Tongue (tissue), 2 donors: Measurements from ENCODE around the gene CD180. TPM values are rescaled to one million over a fixed set of nuclear protein-coding genes. Genes with fewer than 3 reads are reported as not detected.
"Not testable (repeated sequence)": the region's sequence is repeated elsewhere in the genome, so short reads cannot be mapped to it uniquely, and the experiment has no call there.

Experiments
- DNase-seq: peaks from one replicate; pipeline ENCODE4 v3.0.0-alpha.2; 2015
- total RNA-seq: library from RNA; depleted of rRNA; stranded (reverse); fragments of >200 nt; gene quantifications from one replicate; pipeline ENCODE4 v1.2.3, GENCODE V29; 2014

Gene CD180
- total RNA-seq, 1 donor from 2014 or later, result 0.21 TPM

DNA sequence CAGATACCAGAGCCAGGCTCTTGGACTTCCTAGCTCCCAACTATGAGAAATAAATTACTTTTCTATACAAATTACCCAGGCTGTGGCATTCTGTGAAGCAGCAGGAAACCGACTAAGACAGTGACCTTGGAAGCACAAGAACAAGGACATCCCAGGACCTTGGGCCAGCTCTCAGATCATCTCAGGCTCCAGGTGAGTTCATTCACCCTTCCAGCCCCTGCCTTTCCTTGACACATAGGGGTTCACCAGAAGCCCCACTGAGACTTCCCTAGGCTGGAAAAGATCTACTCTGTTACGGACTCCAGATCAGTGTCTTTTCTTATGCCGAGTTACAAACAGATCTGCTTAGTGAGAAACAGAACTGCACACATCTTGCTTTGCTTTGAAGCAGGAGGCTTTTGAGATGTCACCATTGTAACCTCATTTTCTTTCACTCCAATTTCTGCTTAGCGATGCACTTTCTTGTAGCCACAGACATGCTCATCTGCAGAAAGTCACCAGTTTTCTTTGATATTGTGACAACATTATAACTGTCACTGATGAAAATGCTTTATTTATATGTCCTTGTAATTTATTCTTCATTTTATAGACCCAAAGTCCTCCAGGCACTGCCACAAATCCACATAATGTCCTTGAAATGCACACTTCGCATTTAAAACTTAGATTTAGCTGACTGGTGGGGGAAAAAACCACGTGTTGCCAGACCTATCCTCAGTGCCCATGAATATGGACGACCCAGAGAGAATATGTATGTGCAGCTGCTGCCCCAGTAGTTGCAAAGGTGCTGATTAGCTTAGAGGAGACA lies 8.1 kb downstream of the CD180 start:
- DNase-seq, result no peak

DNA sequence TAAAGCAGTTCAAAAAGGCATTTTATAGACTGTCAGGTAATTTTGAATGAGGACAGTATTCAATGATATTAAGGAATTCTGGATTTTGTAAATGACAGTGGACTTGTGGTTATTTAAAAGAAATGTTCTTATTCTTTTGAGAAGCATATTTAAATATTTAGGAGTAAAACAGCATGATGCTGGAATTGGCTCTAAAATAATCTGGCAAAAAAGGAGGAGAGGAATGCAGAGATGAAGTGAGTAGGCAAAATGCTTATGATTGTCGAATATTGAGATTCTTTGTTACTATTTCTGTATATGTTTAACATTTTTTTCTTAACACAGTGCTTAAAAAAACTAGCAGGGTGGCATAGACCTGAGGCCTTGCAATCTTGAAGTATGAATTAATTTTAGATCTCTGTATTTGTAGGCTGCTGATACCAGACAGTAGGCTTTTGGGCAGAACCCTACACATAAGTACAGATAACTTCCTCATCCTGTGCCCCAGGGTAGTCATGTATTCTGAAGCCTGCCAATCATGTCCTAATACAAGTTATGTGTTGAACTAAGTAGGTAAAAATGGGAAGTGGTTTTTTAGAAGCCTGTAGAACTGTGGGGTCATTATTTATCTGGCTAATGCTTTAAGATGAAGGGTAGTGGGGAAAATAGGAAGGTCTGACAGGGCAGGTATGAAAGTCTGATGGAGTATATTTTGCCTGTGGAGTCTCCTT lies 9.4 kb downstream of the CD180 start:
- DNase-seq, result no peak

DNA sequence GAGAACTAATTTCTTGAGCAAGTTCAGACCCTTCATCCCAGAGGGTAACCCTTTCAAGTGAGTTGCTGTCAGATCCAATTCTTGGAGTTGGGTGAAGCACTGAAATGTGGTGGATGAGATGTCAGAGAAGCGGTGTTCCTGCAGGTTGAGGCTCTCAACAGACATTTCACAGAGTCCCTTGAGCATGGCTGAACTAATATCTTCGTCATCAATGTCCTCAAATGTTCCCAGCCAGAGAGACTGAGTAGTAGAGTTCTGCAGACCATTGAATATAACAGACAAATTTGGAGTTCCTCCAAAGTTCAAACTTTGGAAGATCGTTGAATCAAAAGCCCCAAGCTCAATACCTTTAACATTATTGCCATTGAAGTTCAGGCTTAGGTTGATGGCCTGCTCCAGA lies 12.7 kb downstream of the CD180 start:
- DNase-seq, result no peak

DNA sequence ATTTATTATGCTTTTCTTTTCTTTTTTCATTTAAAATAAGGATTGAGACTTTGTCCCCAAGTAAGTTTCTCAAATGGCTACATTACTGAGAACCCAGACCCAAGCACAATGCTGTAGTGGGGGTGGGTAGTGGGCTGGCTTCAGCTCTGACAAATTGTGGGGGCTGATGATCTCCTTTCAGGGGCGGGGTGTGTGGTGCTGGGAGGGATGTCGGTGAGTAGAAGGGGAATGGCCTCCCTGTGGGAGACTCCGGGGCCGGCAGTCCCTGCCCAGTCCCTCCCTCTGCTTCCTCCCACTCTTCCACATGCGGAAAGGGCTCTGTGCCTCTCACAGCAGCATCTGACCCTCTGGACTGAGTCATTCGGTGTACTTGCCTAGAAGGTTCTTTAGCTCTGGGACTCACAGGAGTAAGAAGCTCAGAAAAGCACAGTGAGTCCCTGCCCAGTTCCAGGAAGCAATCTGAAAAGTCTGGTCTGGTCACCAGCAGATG lies 14.3 kb downstream of the CD180 start:
- DNase-seq, result peak; percentile 33

DNA sequence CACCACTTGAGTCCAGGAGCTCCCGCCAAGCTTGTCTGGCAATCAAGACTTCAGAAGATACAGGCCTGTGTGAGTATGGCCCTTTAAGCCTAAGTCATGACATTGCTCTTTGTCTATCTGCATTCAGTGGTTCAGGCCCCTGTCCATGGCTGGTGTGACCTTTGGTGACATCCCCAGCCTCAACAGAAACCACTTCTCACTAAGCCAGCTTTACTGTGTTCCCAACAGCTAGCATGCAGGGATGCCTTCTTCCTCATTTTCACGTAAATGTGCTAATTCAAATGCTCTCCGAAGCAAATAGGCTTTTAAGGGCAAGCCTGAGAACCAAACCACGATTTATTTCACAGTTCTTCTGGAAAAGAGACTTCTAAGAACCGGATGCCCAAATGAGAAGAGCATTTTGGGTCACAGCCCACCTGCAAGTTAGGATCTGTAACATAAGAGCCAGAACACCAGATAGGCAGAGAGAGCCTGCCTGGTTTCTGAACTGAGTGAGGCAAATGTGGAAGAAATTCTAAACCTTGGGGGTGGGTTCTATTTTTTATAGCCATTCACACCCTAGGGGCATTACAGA lies 14.9 kb downstream of the CD180 start:
- DNase-seq, result peak; percentile 18

DNA sequence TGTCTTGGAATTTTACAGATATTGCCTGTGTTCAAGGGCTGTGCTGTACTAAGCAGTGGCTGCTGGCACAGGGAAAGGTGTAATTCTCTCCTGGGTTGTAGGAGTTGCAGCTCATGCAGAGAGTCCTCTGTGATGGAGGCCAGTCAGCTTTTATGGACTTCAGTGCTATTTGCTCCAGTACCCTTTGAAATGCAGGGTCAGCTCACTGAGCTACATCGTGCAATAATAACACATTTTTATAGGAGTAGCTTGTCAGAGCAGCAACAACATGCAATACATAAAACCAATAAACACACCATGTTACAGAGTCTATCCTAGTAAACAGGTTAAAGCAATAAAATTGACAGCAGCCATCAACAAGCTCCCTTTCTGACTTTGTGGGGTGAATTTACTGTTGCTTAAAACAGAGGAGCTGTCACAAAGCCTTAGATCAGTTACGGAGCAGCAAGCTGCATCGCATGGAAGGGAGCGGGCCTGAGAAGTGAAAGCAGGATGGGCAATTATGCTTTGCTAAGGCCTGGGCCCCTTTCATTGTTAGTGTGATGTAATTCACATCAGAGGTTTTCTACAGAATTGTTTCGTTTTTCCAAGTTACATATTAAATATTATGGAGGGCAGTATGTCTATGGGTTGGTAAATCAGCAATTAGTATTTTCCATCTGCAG lies 16.8 kb downstream of the CD180 start:
- DNase-seq, result no peak

DNA sequence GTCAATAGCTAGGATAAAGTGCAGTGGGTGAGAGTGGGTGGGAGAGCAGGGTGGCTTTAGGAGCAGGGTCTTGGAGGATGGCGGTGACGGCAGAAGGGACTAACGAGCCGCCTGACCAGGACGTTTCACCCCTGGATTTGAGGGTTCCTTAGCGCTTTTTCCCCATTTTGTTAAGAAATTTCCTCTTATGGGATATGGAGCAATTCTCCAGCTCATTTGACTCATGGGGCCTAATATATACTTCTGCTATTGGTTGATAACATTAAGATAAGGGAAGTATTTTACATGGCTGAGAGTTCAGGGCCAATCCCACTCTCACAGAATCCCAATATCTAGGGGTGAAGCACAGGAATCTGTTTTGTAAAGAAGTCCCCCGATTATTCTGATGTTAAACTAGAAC lies 17.6 kb downstream of the CD180 start:
- no peak for DNase-seq

DNA sequence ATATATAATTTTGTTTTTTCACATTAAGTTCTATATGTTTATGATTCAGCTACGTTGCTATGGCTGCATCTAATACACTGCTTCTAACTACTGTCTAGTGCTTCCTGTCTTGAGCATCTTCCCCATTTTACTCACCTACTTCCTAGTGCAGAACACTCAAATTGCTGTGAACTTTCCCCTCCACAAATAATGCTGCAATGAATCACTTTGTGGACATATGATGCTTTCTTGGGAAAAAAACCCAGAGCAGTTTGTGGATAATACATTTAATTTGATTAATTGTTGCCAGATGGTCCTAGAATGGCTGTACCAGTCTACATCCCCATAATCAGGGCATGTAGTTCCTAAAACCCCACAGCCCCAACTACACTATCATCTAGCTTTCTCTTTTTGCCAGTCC lies 18.5 kb downstream of the CD180 start:
- DNase-seq, result no peak

DNA sequence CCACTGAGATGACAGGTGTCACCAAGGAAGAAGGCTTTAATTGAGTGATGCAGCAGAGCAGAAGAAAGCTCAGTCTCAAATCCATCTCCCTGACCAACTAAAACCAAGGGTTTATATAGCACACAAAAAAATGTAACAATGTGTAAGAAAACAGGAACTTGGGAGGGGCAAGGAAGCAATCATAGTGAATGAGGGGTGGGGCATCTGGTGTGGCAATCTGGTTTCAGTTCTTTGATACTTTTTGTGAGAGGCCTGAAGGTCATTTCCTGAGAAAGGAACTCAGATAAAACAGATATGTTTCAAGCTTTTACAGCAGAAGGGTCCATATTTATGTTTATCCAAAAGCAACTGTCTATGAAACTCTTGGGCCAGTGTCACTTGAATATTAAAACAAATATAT lies 19.7 kb downstream of the CD180 start:
- DNase-seq, result no peak

DNA sequence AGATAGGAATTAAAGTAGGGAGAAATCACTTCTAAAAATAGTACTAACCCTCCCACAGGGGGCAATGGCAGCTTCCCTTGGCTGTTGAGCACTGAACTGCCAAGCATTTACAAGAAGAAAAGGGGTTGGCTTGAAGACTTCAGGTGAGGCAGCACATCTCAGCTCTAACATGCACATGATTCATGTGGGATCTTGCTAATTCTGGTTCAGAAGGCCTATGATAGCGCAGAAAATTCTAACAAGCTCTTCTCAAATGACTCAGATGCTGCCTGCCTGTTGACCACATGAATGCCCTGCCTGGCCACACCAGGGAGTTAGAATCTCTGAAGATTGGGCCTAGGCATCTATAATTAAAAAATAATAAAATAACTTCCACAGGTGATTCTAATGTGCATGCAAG lies 22.6 kb downstream of the CD180 start:
- no peak for DNase-seq

DNA sequence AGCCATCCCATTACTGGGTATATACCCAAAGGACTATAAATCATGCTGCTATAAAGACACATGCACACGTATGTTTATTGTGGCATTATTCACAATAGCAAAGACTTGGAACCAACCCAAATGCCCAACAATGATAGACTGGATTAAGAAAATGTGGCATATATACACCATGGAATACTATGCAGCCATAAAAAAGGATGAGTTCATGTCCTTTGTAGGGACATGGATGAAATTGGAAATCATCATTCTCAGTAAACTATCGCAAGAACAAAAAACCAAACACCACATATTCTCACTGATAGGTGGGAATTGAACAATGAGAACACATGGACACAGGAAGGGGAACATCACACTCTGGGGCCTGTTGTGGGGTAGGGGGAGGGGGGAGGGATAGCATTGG lies 23.2 kb downstream of the CD180 start:
- DNase-seq, result not testable (repeated sequence)

DNA sequence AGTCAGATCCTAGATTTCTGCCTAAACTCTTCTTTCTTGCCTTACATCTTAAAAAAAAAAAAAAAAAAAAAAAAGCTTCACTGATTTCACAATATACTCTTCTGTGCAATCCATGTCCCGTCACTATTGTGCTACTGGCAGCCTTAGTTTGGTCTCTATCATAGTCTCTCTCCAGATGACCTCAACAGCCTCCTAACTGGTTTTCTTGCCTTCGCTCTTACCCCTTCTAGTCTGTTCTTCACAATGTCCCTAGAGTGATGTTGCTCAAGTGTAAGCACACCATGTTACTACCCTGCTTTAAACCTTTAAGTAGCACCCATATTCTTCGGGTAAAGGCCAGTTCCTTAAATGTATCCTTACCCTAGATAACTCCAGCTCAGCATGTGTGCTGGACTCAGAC lies 25.8 kb downstream of the CD180 start:
- DNase-seq, result no peak

DNA sequence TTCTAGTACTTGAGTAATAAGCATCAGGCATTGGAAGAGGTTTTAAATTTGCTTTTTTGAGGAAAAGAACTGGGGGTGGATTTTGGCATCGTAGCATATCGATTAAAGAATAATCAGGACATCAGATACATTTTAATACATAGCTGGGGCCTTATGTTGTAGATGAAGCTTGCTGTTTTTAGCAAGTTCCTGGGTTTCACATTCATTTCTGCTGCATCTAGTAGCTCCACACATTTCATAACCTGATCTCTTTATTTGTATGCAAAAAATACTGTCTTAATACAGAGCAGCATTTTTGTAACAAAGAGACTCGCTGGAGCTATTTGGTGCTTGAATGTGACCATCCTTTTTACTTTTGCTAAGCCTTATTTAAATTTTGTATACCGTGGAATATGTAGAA lies 28.5 kb downstream of the CD180 start:
- DNase-seq, result no peak

DNA sequence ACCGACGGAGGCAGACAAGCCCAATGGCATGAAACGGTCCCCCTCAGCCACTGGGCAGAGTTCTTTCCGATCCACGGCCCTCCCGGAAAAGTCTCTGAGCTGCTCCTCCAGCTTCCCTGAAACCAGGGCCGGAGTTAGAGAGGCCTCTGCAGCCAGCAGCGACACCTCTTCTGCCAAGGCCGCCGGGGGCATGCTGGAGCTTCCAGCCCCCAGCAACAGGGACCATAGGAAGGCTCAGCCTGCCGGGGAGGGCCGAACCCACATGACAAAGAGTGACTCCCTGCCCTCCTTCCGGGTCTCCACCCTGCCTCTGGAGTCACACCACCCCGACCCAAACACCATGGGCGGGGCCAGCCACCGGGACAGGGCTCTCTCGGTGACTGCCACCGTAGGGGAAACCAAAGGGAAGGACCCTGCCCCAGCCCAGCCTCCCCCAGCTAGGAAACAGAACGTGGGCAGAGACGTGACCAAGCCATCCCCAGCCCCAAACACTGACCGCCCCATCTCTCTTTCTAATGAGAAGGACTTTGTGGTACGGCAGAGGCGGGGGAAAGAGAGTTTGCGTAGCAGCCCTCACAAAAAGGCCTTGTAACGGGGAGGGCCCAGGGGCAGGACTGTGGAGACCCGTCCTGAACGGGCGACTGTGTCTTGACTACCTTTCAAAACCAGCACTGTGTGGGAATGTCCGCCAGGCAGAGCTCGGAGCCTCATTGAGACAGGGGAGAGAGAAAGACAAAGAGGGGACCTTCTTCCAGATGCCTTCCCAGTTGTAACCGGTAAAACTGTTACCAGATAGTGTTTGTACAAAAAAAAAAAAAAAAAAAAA lies 29.9 kb downstream of the CD180 start:
- no peak for DNase-seq

DNA sequence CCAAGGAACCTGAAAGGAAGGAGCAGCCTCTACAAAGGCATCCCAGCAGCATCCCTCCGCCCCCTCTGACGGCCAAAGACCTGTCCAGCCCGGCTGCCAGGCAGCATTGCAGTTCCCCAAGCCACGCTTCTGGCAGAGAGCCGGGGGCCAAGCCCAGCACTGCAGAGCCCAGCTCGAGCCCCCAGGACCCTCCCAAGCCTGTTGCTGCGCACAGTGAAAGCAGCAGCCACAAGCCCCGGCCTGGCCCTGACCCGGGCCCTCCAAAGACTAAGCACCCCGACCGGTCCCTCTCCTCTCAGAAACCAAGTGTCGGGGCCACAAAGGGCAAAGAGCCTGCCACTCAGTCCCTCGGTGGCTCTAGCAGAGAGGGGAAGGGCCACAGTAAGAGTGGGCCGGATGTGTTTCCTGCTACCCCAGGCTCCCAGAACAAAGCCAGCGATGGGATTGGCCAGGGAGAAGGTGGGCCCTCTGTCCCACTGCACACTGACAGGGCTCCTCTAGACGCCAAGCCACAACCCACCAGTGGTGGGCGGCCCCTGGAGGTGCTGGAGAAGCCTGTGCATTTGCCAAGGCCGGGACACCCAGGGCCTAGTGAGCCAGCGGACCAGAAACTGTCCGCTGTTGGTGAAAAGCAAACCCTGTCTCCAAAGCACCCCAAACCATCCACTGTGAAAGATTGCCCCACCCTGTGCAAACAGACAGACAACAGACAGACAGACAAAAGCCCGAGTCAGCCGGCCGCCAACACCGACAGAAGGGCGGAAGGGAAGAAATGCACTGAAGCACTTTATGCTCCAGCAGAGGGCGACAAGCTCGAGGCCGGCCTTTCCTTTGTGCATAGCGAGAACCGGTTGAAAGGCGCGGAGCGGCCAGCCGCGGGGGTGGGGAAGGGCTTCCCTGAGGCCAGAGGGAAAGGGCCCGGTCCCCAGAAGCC lies 30.8 kb downstream of the CD180 start:
- DNase-seq, result peak; percentile 92

DNA sequence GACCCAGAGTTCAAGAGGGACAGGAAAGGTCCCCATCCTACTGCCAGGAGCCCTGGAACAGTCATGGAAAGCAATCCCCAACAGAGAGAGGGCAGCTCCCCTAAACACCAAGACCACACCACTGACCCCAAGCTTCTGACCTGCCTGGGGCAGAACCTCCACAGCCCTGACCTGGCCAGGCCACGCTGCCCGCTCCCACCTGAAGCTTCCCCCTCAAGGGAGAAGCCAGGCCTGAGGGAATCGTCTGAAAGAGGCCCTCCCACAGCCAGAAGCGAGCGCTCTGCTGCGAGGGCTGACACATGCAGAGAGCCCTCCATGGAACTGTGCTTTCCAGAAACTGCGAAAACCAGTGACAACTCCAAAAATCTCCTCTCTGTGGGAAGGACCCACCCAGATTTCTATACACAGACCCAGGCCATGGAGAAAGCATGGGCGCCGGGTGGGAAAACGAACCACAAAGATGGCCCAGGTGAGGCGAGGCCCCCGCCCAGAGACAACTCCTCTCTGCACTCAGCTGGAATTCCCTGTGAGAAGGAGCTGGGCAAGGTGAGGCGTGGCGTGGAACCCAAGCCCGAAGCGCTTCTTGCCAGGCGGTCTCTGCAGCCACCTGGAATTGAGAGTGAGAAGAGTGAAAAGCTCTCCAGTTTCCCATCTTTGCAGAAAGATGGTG lies 31.6 kb downstream of the CD180 start:
- no peak for DNase-seq

DNA sequence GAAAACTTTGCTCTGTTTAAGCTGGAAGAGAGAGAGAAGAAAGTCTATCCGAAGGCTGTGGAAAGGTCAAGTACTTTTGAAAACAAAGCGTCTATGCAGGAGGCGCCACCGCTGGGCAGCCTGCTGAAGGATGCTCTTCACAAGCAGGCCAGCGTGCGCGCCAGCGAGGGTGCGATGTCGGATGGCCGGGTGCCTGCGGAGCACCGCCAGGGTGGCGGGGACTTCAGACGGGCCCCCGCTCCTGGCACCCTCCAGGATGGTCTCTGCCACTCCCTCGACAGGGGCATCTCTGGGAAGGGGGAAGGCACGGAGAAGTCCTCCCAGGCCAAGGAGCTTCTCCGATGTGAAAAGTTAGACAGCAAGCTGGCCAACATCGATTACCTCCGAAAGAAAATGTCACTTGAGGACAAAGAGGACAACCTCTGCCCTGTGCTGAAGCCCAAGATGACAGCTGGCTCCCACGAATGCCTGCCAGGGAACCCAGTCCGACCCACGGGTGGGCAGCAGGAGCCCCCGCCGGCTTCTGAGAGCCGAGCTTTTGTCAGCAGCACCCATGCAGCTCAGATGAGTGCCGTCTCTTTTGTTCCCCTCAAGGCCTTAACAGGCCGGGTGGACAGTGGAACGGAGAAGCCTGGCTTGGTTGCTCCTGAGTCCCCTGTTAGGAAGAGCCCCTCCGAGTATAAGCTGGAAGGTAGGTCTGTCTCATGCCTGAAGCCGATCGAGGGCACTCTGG lies 32.6 kb downstream of the CD180 start:
- DNase-seq, result no peak

DNA sequence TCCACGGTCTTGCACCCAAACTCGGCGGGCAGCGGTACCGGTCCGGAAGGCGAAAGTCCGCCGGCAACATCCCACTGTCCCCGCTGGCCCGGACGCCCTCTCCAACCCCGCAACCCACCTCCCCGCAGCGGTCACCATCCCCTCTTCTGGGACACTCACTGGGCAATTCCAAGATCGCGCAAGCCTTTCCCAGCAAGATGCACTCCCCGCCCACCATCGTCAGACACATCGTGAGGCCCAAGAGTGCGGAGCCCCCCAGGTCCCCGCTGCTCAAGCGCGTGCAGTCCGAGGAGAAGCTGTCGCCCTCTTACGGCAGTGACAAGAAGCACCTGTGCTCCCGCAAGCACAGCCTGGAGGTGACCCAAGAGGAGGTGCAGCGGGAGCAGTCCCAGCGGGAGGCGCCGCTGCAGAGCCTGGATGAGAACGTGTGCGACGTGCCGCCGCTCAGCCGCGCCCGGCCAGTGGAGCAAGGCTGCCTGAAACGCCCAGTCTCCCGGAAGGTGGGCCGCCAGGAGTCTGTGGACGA lies 33.3 kb downstream of the CD180 start:
- DNase-seq, result no peak

DNA sequence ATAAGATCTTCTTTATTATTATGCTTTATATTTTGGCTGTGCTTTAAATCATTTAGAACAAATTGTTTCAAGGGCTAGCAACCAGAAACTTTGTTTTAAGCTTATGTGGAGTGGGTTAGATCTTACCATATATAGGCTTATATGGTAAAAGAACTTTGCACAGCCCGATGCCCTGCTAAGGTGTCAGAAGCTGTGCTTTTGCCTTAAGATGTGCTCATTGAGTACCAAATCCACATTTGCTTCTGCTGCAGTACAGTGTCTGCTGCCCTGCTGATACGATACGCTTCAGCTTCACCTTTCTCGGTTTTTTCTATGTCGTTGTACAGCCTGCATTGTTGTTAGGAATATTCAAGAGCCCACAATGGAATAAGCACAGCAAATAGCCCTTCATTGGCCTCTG lies 34.8 kb downstream of the CD180 start:
- no peak for DNase-seq
